Embryonic facial prominence (tissue), 1 donor: ENCODE data around the gene IL12RB2.

Experiments
- DNase-seq: peaks from one replicate; pipeline ENCODE4 v3.0.0-alpha.2; 2016; ENCODE audit errors: extremely low spot score

The IL12RB2 gene, protein sequence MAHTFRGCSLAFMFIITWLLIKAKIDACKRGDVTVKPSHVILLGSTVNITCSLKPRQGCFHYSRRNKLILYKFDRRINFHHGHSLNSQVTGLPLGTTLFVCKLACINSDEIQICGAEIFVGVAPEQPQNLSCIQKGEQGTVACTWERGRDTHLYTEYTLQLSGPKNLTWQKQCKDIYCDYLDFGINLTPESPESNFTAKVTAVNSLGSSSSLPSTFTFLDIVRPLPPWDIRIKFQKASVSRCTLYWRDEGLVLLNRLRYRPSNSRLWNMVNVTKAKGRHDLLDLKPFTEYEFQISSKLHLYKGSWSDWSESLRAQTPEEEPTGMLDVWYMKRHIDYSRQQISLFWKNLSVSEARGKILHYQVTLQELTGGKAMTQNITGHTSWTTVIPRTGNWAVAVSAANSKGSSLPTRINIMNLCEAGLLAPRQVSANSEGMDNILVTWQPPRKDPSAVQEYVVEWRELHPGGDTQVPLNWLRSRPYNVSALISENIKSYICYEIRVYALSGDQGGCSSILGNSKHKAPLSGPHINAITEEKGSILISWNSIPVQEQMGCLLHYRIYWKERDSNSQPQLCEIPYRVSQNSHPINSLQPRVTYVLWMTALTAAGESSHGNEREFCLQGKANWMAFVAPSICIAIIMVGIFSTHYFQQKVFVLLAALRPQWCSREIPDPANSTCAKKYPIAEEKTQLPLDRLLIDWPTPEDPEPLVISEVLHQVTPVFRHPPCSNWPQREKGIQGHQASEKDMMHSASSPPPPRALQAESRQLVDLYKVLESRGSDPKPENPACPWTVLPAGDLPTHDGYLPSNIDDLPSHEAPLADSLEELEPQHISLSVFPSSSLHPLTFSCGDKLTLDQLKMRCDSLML

DNA sequence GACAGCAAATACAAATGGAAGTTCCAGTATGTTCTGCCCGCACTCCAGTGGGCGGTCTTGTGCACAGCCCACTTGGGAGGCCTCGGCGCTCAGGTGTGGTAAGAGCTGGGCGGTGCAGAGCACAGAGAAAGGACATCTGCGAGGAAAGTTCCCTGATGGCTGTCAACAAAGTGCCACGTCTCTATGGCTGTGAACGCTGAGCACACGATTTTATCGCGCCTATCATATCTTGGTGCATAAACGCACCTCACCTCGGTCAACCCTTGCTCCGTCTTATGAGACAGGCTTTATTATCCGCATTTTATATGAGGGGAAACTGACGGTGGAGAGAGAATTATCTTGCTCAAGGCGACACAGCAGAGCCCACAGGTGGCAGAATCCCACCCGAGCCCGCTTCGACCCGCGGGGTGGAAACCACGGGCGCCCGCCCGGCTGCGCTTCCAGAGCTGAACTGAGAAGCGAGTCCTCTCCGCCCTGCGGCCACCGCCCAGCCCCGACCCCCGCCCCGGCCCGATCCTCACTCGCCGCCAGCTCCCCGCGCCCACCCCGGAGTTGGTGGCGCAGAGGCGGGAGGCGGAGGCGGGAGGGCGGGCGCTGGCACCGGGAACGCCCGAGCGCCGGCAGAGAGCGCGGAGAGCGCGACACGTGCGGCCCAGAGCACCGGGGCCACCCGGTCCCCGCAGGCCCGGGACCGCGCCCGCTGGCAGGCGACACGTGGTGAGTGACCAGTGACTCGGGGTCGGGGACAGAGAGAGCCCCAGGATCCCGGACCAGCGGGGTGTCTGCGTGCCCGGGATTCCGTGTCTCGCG lies at the start of gene IL12RB2:
Gene IL12RB2 (plus strand): TSS at position 623 of the 810 bp plus-strand sequence. CDS start 12,496 bp downstream, outside the sequence.
- DNase-seq, result no peak

DNA sequence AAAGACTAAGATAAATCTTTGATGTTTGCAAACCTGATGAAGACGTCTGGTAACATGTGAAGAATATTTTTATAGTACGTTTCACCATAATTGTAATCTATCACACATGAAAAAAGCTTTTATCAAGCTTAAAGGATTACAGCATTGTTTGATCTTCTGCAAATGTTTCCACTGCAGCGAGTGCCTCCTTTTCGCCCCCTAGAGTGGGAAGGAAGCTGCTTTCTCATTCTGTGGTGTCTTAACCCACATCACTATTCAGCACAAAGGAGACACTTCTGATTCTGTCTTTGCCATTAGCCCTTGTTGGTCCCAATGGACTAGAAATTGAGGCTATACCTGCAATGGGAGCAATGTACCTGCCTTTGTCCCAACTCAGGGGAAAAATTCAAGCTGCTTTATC lies 46.0 kb upstream of the IL12RB2 start:
- no peak for DNase-seq

DNA sequence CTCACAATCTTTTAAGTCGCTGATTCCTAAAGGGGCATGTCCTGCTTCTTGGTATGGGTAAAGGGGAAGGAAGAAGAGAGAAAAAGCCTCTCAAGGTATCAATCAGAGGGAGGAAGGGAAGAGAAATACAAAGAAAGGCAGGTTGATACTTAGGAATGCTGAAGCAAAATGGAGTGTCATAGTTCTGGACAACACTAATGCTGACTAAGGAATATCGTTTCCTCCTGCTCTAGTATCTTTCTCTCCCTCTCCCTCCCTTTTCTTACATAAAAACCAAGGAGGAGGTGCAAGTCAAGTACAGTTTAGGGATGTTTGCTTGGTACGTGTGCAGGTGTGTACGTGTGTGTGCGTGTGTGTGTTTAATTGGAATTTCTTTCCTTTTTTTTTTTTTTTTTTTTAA lies 44.9 kb upstream of the IL12RB2 start:
- no peak for DNase-seq

DNA sequence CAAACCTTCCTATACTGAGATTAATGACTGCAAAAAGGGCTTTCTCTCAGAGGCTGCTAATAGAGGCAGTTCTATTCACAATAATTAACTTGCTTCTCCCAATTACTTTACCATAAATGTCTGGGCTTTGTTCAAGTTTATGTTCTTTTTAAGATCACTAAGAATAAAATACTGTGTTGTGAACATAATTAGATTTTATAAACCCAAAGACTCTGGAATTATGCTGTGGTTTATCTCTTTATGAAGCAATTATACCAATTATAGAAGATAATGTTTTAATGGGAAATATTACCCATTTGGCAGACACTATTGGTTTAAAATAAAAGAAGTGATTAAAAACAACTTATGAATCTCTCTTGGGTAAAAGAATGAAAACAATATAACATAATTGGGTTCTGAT lies 43.5 kb upstream of the IL12RB2 start:
- no peak for DNase-seq

DNA sequence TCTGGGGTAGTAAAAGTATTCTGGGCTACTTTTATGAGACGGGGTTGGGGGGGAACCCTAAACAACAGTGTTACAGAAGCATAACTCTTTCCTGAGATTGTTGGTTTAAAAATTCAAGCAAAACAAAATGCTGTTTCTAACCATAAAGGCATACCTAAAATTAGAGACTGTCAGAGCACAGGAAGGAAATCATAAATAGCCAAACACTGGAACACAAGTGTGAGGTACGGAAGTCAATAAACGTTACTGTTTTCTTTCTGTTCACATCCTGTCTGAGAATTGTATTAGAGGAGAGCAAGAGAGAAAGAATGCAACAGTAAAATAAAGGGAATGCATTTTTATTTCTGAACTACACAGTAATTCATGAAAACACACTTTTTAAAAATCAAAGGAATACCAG lies 42.8 kb upstream of the IL12RB2 start:
- no peak for DNase-seq

DNA sequence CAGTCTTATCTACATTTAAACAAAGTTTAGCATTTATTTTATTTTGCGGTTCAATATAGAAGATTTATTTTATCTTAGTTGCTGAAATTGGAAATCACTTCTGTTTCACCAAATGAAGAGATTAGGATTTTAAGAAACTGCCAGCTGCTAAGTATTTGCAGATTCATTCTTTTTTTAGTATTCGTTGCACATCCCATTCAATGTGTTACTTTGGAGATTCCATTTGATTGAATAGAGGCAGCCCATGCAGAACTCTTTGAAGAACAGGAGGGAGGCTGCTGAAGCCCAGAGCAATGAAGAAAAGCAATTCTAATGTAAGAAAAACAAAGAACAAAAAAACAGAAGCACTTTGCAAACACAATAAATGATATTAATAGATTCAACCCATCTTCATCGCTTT lies 38.6 kb upstream of the IL12RB2 start:
- no peak for DNase-seq

DNA sequence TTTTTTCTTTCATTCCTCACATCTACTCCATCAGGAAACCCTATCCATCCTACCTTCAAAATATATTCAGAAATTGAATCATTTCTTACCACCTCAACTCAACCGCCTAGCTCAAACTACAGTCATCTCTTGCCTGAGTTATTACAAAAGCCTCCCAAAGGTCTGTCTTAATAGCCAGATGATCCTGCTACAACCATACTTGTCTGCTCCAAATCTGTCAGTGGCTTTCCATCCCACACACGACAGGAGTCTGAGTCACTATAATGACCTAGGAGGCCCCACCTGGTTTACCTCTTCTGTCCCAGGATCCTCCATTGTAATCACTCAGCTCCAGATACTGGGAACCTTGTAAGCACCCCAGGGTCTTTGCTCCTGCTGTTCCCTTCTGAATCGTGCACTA lies 37.1 kb upstream of the IL12RB2 start:
- no peak for DNase-seq

DNA sequence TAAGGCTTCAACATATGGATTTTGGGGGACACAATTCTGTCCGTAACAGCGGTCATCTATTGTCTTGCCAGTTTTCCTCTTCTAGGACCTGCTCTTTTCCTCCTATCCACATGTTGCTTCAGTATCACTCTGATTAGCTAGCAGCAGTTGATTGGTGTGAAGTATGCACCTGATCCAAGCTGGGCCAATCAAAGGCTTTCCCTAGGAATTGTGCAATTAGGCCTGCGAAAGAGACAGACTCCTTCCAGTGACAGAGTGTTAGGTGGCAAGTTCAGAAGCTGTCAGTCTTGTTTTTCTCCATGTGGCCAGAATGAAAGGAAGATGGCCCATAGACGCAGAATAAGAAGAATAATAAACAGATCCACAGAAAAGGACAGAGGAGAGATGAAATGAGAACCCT lies 34.1 kb upstream of the IL12RB2 start:
- no peak for DNase-seq

DNA sequence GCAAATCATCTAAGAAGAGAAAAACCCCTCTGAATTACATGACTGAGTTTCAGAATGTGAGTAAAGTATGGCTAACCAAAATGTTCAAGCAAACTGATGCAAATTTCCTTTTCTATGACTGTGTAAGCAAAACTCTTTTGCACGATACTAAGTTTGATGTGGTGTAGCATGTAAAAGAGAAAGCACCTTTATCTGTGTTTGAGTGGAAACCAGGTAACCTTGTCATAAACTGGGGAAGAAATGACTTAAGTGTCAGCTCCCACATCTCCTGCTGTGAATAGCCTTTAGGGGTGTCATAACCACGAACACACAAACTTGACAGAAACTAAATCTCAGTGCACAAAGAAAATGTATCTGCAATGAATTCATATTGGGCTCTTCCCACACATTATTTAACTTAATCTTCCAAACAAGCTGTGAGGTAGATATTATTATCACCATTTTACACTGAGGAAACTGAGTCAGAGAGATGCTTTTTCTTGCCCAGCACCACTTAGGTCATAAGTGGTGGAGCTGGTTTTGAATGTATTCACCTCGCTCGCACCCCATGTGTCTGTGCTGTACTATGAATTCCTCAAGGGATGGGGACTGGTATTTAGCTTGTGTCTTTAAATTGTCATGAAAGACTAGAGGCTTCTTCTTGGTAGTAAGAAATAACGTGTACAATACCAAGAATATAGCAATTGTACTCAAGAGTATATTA lies 32.9 kb upstream of the IL12RB2 start:
- DNase-seq, result no peak

DNA sequence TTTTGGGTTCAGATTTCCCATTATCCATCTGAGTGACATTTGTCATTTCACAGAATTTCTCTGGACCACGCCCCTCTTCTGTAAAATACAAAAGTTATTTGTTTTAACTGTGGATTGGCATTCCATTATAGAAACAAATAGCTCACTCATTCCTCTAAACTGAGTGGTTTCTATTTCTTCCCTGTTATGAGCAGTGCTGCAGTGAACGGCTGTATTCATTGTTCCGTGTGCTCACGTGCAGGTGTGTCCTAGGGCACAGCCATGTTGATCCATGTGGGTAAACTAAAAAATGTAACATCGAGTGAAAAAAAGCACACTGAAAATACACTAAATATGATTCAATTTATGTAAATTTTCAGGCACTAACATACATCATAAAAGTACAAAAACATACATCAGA lies 27.0 kb upstream of the IL12RB2 start:
- DNase-seq, result no peak

DNA sequence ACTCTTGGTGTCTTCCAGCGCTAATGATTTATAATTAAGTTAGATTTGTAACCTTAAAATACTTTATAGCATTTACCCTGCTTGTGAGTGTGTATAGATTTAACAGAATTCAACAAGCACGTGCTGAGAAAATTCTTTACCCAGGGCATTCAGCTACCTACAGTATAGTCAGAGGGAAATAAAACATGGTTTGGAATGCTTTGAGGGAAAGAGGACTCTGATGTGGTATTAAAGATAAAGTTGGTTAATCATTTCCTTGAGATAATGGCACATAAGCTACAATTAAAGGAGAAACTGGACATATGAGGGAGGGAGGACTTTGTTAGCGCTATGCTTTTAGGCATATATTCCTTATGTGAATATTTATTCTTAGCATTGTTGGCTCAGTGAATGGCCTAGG lies 26.4 kb upstream of the IL12RB2 start:
- DNase-seq, result no peak

DNA sequence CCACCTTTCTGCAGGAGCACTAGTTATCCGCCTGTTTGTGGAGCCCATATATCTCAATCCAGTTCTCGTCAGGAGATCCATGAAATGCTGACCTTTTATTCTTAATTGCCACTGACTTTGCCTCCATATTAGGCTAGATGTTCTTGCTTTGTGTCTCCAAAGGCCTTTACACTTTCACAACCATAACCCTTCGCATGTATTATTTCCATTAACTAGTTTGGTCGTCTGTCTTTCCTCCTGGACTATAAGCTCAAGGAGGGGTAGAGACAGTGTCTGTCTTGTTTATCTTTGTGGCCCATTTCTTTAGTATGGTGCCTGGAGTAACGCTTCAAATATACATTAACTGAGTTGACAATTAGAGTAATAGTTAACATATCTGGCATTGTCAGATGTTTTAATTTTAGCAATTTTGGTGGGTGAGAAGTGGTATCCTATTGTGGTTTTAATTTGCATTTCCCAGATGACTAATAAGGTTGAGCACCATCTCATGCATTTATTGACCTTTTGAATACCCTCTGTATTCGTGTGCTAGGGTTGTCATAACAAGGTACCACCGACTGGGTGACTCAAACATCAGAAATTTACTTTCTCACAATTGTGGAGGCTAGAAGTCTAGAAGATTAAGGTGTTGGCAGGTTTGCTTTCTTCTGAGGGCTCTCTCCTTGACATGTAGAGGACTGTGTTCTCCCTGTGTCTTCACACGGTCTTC lies 21.7 kb upstream of the IL12RB2 start:
- DNase-seq, result no peak

DNA sequence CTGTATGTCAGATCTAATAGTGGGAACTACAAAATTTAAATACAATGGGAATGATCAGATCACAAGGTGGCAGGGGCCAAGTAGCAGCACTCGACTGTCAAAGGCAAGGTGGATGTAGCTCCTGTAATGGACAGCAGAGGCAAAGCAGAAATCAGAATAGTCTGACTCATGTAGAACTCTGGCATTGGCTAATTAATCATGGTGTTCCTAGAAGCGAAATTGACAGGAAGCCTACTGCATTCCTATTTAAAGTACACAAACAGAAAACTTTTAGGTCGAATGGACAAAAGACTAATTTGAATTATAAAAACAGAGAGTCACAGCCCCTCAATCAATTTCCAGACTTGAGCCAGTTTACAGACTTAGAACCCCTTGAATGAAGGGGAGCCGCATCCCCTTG lies 17.4 kb upstream of the IL12RB2 start:
- DNase-seq, result no peak

DNA sequence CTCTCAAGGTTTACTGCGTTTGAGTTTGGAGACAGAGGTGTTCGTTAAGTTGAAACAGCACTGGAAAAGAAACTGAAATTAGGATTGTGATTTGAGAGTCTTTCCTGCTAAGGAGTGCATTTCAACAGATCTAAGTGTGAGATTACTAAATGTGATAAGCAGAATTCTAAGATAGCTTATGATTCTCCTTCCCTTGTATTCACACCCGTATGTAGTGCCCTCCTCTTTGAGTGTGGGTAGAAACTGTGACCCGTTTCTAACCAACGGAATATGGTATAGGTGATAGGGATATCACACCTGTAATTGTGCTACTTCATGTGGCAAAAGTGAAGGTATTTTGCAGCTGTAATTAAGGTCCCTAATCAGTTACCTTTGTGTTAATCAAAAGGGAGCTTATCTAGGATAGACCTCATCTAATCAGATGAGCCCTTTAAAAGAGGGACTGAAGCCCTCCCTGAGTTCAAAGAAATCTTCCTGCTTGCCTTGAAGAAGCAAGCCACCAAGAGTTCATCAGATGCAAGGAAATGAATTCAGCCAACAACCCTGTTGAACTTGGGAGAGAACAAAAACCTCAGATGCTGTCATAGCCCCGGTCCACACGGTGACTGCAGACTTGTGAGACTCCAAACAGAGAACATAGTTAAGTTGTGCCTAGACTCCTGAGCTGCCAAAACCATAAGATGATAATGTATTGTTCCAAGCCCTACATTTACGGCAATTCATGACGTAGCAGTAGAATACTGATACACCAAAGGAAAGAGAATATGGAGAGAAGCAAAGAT lies 12.6 kb upstream of the IL12RB2 start:
- no peak for DNase-seq

DNA sequence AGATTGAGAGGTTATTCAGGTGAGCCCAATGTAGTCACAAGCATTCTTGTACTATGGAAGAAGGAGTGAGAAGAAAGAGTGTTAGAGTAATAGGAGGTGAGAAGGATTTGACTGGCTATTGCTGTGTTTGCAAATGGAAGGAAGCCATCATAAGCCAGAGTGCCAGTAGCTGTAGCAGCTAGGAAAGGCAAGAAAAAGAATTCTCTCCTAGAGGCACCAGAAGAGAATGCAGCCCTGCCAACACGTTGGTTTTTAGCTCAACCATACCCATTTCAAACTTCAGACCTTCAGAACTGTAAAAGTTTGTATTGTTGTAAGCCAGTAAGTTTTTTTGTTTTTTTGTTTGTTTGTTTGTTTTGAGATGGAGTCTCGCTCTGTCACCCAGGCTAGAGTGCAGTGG lies 8.9 kb upstream of the IL12RB2 start:
- no peak for DNase-seq

DNA sequence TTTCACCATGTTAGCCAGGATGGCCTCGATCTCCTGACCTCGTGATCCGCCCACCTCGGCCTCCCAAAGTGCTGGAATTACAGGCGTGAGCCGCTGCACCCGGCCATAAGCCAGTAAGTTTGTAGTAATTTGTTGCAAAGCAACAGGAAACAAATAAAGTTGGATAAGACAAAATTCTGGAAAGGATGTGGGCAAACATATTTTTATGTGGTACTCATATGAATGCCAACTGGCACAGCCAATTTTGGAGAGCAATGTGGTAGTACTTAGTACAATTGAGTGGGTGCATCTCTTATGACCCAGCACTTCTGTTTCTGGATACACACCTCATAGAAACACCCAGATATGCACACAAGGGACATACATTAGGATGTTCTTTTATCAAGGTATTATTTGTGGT lies 8.4 kb upstream of the IL12RB2 start:
- no peak for DNase-seq

DNA sequence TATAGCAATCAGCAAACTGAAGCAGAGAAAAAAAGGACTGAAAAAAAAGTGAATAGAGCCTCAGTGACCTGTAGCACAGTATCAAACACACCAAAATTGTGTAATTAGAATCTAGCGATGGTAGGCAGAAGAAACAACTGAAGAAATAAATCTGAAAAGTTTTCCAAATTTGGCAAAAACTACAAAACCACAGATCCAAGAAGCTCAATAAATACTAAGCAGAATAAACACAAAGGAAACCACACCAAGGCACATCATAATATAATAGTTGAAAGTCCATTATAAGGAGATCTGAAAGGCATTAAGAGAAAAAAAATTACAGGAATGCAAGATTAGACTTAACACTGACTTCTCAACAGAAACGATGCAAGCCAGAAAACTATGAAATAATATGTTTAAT lies 7.1 kb upstream of the IL12RB2 start:
- DNase-seq, result no peak

DNA sequence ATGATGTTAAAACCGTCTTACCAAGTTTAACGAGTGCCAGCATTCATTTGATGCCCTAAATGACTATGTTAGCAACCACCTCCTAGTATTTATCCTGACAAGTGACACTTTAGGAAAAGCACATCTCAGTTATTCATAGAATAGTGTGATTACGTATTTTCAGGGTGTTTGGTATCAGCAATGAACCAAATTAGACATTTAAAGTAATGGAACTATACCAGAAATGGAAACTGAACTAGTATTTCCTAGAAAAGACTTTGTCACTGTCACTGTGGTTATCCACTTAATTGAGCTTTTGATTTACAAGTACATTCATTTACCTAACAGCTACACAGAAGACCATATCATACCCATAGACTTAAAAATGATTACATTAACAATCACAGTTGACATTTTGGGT lies 3.6 kb upstream of the IL12RB2 start:
- DNase-seq, result no peak

DNA sequence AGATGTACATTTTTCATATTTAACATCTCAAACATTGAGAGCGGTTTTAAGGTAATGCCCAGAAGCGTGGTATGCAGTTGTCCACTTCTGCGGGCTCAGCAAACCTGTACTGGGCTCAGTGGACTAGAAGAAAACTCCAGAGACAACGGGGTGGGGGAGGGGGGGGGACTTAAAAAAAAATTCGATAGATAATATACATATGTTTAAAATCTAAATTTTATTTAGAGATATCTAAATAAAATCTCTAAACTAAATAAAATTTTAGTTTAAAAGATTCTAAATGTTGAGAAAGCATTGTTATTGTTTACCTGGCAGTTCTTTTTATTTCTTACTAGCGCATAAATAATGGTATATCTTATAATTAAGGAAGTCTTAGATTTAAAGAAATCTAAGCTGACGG lies 1.1 kb upstream of the IL12RB2 start:
- no peak for DNase-seq

DNA sequence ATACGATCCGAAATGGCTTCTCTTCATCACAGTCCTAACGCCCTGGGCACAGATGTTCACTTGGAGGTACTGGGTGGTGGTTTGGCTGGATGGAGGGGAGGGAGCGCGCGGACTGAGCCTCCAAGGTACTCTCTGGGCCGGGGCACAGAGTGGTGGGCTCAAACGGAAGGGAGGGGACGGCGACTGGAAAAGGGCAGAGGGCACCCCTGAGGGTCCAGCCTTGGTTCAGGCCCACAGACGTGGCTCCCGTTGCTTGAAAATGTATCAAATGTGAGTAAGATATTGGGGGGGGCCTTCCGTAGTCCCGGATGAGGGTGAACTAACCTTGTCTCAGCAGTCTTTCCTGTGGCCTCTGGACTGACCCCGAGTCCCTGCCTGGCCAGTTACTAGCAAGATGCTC lies 463 bp downstream of the IL12RB2 start:
- DNase-seq, result no peak
